HCT116 (cell line): ENCODE results near the gene FNDC5. TPM values are rescaled to one million over a fixed set of nuclear protein-coding genes. Genes with fewer than 3 reads are reported as not detected.

Source experiments
- ATAC-seq: fragments of 200-7000 bp; cut with Tn5 transposase; 2 replicates; pipeline ENCODE4 v1.9.1; 2020; ENCODE audit warnings: mild to moderate bottlenecking, moderate library complexity
- BruUV-seq: library from RNA; stranded (reverse); fragments of 400-500 nt; replicated peaks from 2 replicates; lab custom pipeline; 2021; lab: Mats Ljungman, UMichigan
- CTCF ChIA-PET: fragments of 300-600 bp; sonication (Branson Sonifier 250); formaldehyde crosslinking; loops from one replicate; lab custom pipeline; 2021; ENCODE audit warnings: antibody characterized with exemption; lab: Charles Lee
- POLR2A ChIA-PET: fragments of 300-600, 350-600 bp; sonication (Branson Sonifier 250); formaldehyde crosslinking; loops from one replicate; lab custom pipeline; 2021; ENCODE audit warnings: antibody characterized with exemption; lab: Charles Lee
- RAD21 ChIA-PET, 2 experiments: fragments of 300-600 bp; sonication (Branson Sonifier 250); formaldehyde crosslinking; loops; one replicate each; lab custom pipeline; 2023; ENCODE audit warnings: low total read pairs in 2 of 2; ENCODE audit not compliant: uncharacterized antibody in 2 of 2, unreplicated experiment in 2 of 2, low non-redundant PET in 1 of 2; lab: Charles Lee
- DNase-seq: peaks from one replicate; pipeline ENCODE4 v3.0.0-alpha.2; 2010; ENCODE audit warnings: low read depth, low spot score
- H2AFZ ChIP-seq: fragments of 200-600 bp; shearing (Covaris generic), sonication (generic); 2 replicates; pipeline ENCODE4 v1.6.1; 2017; ENCODE audit warnings: low read depth, mixed run types, mixed read lengths, antibody characterized with exemption, low read length; ENCODE audit not compliant: poor library complexity, severe bottlenecking
- H3K27ac ChIP-seq: 2 replicates; pipeline ENCODE4 v1.5.1; 2012; ENCODE audit warnings: low read depth, low read length
- H3K27me3 ChIP-seq: fragments of 200-600 bp; sonication (generic); 2 replicates; pipeline ENCODE4 v1.6.1; 2016; ENCODE audit warnings: mixed run types, low read length, mixed read lengths; ENCODE audit not compliant: insufficient read depth
- H3K36me3 ChIP-seq, 2 experiments: fragments of 200-500 bp in 1 of 2; fragments of 200-600 bp in 1 of 2; sonication (Bioruptor generic) in 1 of 2; sonication (generic) in 1 of 2; 2 replicates each; pipeline versions ENCODE4 v1.5.1 to v1.6.1; 2014 to 2016; ENCODE audit warnings: low read length in 2 of 2, inconsistent platforms in 1 of 2, mixed read lengths in 1 of 2, mixed run types in 1 of 2; ENCODE audit not compliant: insufficient read depth in 2 of 2, control insufficient read depth in 1 of 2
- H3K4me1 ChIP-seq, 2 experiments: fragments of 200-600 bp in 1 of 2; sonication (generic) in 1 of 2; 2 replicates each; pipeline versions ENCODE4 v1.5.1 to v1.6.1; 2012 to 2017; ENCODE audit warnings: low read length in 2 of 2, inconsistent platforms in 1 of 2, mild to moderate bottlenecking in 1 of 2, mixed read lengths in 1 of 2, mixed run types in 1 of 2, moderate library complexity in 1 of 2; ENCODE audit not compliant: insufficient read depth in 2 of 2, control insufficient read depth in 1 of 2
- H3K4me2 ChIP-seq: fragments of 200-600 bp; sonication (generic); 2 replicates; pipeline ENCODE4 v1.6.1; 2017; ENCODE audit warnings: mixed run types, low read length, mixed read lengths
- H3K4me3 ChIP-seq, 2 experiments: fragments of 200-600 bp in 1 of 2; sonication (generic) in 1 of 2; replicated peaks in 1 of 2; 2 replicates each; pipeline ENCODE4 v1.5.1; 2011 to 2016; ENCODE audit warnings: low read length in 2 of 2, control low read depth in 1 of 2, low read depth in 1 of 2, mild to moderate bottlenecking in 1 of 2, mixed read lengths in 1 of 2, mixed run types in 1 of 2
- H3K79me2 ChIP-seq: fragments of 200-600 bp; sonication (generic); 2 replicates; pipeline ENCODE4 v1.6.1; 2017; ENCODE audit warnings: mild to moderate bottlenecking, mixed run types, low read length, moderate library complexity, mixed read lengths; ENCODE audit not compliant: insufficient read depth
- H3K9ac ChIP-seq: fragments of 200-600 bp; sonication (generic); 2 replicates; pipeline ENCODE4 v1.6.1; 2016; ENCODE audit warnings: low read length, mixed read lengths
- H3K9me2 ChIP-seq: fragments of 200-600 bp; sonication (generic), shearing (Covaris generic); 2 replicates; pipeline ENCODE4 v1.6.1; 2017; ENCODE audit warnings: mixed run types, mild to moderate bottlenecking, moderate library complexity; ENCODE audit not compliant: insufficient read depth
- H3K9me3 ChIP-seq, 2 experiments: fragments of 200-500 bp in 1 of 2; fragments of 200-600 bp in 1 of 2; sonication (Bioruptor generic) in 1 of 2; sonication (generic) in 1 of 2; 2 replicates each; pipeline ENCODE4 v1.6.1; 2014 to 2017; ENCODE audit warnings: low read length in 2 of 2, mixed read lengths in 2 of 2, inconsistent platforms in 1 of 2, low read depth in 1 of 2, mild to moderate bottlenecking in 1 of 2, mixed run types in 1 of 2, moderate library complexity in 1 of 2; ENCODE audit not compliant: control insufficient read depth in 1 of 2, insufficient read depth in 1 of 2
- H4K20me1 ChIP-seq: fragments of 200-600 bp; sonication (generic), shearing (Covaris generic); 2 replicates; pipeline ENCODE4 v1.6.1; 2017; ENCODE audit warnings: mixed run types, mild to moderate bottlenecking, moderate library complexity; ENCODE audit not compliant: insufficient read depth
- CBX3 ChIP-seq: IDR thresholded peaks from 2 replicates; pipeline ENCODE4 v1.6.1; 2012; ENCODE audit warnings: low read depth
- EGR1 ChIP-seq: IDR thresholded peaks from 2 replicates; pipeline ENCODE4 v1.6.1; 2012; ENCODE audit warnings: low read depth
- ELF1 ChIP-seq: IDR thresholded peaks from 2 replicates; pipeline ENCODE4 v1.6.1; 2012; ENCODE audit warnings: low read depth, borderline replicate concordance
- FOSL1 ChIP-seq: IDR thresholded peaks from 2 replicates; pipeline ENCODE4 v1.6.1; 2012; ENCODE audit warnings: low read depth
- POLR2AphosphoS5 ChIP-seq: IDR thresholded peaks from 2 replicates; pipeline ENCODE4 v1.6.1; 2011; ENCODE audit warnings: mild to moderate bottlenecking, low read depth, low read length, moderate library complexity
- SP1 ChIP-seq: IDR thresholded peaks from 2 replicates; pipeline ENCODE4 v1.6.1; 2012; ENCODE audit warnings: low read depth
- SRF ChIP-seq: IDR thresholded peaks from 2 replicates; pipeline ENCODE4 v1.6.1; 2012; ENCODE audit warnings: low read depth
- intact Hi-C: fragments of 100-400 bp; cut with micrococcal nuclease; formaldehyde crosslinking; loops from 2 replicates; pipeline ENCODE4 v1.10.0; 2022
- total RNA-seq: library from RNA; stranded (reverse); gene quantifications from one replicate; pipeline ENCODE4 v1.2.1, GENCODE V29; 2021; ENCODE audit not compliant: unreplicated experiment
- TF ChIP-seq, protein P1 (sequence below), 3 experiments: fragments of 200-600 bp in 1 of 3; sonication (generic) in 1 of 3; IDR thresholded peaks in 2 of 3; conservative IDR thresholded peaks in 1 of 3; 2 replicates each; pipeline ENCODE4 v1.5.1; 2012 to 2017; ENCODE audit warnings: low read depth in 2 of 3, low read length in 2 of 3, antibody characterized with exemption in 1 of 3, borderline replicate concordance in 1 of 3, control low read depth in 1 of 3, mild to moderate bottlenecking in 1 of 3, mixed read lengths in 1 of 3, mixed run types in 1 of 3, moderate library complexity in 1 of 3; ENCODE audit not compliant: insufficient read depth in 1 of 3
- TF ChIP-seq, protein P2 (sequence below): IDR thresholded peaks from 2 replicates; pipeline ENCODE4 v1.6.1; 2012
- TF ChIP-seq, protein P3 (sequence below): IDR thresholded peaks from 2 replicates; pipeline ENCODE4 v1.6.1; 2011; ENCODE audit warnings: mild to moderate bottlenecking, low read length, moderate library complexity; ENCODE audit not compliant: insufficient replicate concordance; ENCODE audit errors: extremely low read depth
- TF ChIP-seq, protein P4 (sequence below): IDR thresholded peaks from 2 replicates; pipeline ENCODE4 v1.6.1; 2012
- TF ChIP-seq, protein P5 (sequence below): IDR thresholded peaks from 2 replicates; pipeline ENCODE4 v1.6.1; 2012; ENCODE audit warnings: low read depth

The FNDC5 gene
- total RNA-seq, 1 experiment from 2014 or later = not detected

DNA sequence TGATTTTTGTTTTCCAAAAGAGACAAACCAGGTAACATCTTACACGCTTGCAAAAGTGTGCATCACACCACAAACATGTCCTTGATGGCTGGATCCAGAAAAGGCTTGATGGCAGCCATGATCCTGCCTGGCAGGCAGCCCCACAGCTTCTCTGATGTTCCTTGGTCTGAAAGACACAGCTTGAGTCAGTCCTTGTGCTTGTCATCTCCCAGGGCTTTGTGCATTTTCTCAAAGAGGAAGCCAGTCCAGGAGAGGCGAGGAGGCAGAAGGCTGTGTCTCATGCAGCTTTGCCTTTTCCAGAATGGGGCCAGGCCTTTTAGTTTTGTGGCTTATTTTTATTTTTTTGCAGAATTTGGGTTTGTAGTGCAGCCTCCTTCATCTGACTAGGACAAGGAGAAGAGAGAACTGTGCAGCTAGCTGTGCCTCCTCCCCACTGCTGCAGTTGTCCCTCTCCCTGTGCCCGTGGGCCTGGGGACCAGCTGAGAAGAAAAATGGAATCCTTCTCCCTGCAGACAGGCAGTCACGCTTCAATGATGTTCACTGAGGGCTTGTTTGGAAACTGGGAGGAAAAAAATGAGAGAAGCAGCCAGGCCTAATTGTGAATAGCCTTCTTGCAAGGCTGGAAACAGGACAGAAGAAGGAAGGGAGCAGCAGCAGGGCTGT is 7.4 kb downstream of the FNDC5 start:
- Histone ChIP-seq H2AFZ (no peak overlapping the region), H3K27ac (no peak overlapping the region), H3K79me2 (no peaks in the 10 kb centered on the region), H3K9ac (no peak overlapping the region), H3K4me2 (no peak overlapping the region), H3K27me3 (no peaks in the 10 kb centered on the region), H4K20me1 (no peaks in the 10 kb centered on the region), H3K9me2 (no peaks in the 10 kb centered on the region), H3K36me3 (no peaks in the 10 kb centered on the region), H3K4me3 (no peak overlapping the region), H3K4me1 (no peaks in the 10 kb centered on the region), H3K9me3 (no peaks in the 10 kb centered on the region)
- TF ChIP-seq SRF = no peak
- TF ChIP-seq SP1 = no peak
- TF ChIP-seq, protein P1, sequence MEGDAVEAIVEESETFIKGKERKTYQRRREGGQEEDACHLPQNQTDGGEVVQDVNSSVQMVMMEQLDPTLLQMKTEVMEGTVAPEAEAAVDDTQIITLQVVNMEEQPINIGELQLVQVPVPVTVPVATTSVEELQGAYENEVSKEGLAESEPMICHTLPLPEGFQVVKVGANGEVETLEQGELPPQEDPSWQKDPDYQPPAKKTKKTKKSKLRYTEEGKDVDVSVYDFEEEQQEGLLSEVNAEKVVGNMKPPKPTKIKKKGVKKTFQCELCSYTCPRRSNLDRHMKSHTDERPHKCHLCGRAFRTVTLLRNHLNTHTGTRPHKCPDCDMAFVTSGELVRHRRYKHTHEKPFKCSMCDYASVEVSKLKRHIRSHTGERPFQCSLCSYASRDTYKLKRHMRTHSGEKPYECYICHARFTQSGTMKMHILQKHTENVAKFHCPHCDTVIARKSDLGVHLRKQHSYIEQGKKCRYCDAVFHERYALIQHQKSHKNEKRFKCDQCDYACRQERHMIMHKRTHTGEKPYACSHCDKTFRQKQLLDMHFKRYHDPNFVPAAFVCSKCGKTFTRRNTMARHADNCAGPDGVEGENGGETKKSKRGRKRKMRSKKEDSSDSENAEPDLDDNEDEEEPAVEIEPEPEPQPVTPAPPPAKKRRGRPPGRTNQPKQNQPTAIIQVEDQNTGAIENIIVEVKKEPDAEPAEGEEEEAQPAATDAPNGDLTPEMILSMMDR (IDR thresholded peaks at IDR 0.05 in 2 of 3, conservative IDR thresholded peaks at IDR 0.05 in 1 of 3; ENCODE audit: borderline replicate concordance in 1 of 3, insufficient read depth in 1 of 3, low read depth in 2 of 3, low read length in 2 of 3) = no peak
- TF ChIP-seq CBX3 = no peak
- TF ChIP-seq, protein P2, sequence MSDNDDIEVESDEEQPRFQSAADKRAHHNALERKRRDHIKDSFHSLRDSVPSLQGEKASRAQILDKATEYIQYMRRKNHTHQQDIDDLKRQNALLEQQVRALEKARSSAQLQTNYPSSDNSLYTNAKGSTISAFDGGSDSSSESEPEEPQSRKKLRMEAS = no peak
- no peak for TF ChIP-seq ELF1
- TF ChIP-seq, protein P3, sequence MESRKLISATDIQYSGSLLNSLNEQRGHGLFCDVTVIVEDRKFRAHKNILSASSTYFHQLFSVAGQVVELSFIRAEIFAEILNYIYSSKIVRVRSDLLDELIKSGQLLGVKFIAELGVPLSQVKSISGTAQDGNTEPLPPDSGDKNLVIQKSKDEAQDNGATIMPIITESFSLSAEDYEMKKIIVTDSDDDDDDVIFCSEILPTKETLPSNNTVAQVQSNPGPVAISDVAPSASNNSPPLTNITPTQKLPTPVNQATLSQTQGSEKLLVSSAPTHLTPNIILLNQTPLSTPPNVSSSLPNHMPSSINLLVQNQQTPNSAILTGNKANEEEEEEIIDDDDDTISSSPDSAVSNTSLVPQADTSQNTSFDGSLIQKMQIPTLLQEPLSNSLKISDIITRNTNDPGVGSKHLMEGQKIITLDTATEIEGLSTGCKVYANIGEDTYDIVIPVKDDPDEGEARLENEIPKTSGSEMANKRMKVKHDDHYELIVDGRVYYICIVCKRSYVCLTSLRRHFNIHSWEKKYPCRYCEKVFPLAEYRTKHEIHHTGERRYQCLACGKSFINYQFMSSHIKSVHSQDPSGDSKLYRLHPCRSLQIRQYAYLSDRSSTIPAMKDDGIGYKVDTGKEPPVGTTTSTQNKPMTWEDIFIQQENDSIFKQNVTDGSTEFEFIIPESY = no peak
- TF ChIP-seq, protein P4, sequence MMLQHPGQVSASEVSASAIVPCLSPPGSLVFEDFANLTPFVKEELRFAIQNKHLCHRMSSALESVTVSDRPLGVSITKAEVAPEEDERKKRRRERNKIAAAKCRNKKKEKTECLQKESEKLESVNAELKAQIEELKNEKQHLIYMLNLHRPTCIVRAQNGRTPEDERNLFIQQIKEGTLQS = no peak
- TF ChIP-seq, protein P5, sequence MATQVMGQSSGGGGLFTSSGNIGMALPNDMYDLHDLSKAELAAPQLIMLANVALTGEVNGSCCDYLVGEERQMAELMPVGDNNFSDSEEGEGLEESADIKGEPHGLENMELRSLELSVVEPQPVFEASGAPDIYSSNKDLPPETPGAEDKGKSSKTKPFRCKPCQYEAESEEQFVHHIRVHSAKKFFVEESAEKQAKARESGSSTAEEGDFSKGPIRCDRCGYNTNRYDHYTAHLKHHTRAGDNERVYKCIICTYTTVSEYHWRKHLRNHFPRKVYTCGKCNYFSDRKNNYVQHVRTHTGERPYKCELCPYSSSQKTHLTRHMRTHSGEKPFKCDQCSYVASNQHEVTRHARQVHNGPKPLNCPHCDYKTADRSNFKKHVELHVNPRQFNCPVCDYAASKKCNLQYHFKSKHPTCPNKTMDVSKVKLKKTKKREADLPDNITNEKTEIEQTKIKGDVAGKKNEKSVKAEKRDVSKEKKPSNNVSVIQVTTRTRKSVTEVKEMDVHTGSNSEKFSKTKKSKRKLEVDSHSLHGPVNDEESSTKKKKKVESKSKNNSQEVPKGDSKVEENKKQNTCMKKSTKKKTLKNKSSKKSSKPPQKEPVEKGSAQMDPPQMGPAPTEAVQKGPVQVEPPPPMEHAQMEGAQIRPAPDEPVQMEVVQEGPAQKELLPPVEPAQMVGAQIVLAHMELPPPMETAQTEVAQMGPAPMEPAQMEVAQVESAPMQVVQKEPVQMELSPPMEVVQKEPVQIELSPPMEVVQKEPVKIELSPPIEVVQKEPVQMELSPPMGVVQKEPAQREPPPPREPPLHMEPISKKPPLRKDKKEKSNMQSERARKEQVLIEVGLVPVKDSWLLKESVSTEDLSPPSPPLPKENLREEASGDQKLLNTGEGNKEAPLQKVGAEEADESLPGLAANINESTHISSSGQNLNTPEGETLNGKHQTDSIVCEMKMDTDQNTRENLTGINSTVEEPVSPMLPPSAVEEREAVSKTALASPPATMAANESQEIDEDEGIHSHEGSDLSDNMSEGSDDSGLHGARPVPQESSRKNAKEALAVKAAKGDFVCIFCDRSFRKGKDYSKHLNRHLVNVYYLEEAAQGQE = no peak
- no peak for TF ChIP-seq FOSL1
- no peak for TF ChIP-seq POLR2AphosphoS5
- TF ChIP-seq EGR1 = no peak
- BruUV-seq = no TSS peak
- intact Hi-C loops = no loop called here
- CTCF ChIA-PET = no interaction called here
- ATAC-seq = no peak
- no peak for DNase-seq
- RAD21 ChIA-PET = interaction anchor here in 1 of 2 experiments (0.6 kb wide), 1 partner anchor 174 kb away, joined by 3 read pairs; no protein-coding TSS in a partner anchor
- POLR2A ChIA-PET = no interaction called here
